Kasumi-1 (cell line): Measurements from ENCODE around the gene RP9.

Experiments
- DNase-seq, 2 experiments: peaks; one replicate each; lab custom pipeline; 2025; lab: John Stamatoyannopoulos, UW

Gene RP9

GRCh38 chr7:33109005-33109757, at the start of gene RP9:
RP9 (minus strand) TSS chr7:33109404; CDS start chr7:33109372, 32 bp downstream.
- DNase-seq = peak; percentile 88

- no peak for DNase-seq
Measured at GRCh38 chr7:33157781-33158180, 48.6 kb upstream of the RP9 start.

- no peak for DNase-seq
Measured at GRCh38 chr7:33157311-33157710, 48.1 kb upstream of the RP9 start.

- no peak for DNase-seq
Measured at GRCh38 chr7:33156441-33156840, 47.2 kb upstream of the RP9 start.

GRCh38 chr7:33155811-33156210, 46.6 kb upstream of the RP9 start:
- DNase-seq = no peak

GRCh38 chr7:33152087-33152486, 42.9 kb upstream of the RP9 start:
- DNase-seq = no peak

- DNase-seq = no peak
Measured at GRCh38 chr7:33145156-33145555, 36.0 kb upstream of the RP9 start.

- no peak for DNase-seq
Measured at GRCh38 chr7:33143996-33144718, 35.0 kb upstream of the RP9 start.

- DNase-seq = no peak
Measured at GRCh38 chr7:33142585-33142984, 33.4 kb upstream of the RP9 start.

GRCh38 chr7:33137103-33137502, 27.9 kb upstream of the RP9 start:
- DNase-seq = no peak

GRCh38 chr7:33130184-33130583, 21.0 kb upstream of the RP9 start:
- DNase-seq = no peak

- peak in 1 of 2 experiments; percentile 38 for DNase-seq
Measured at GRCh38 chr7:33129806-33130153, 20.6 kb upstream of the RP9 start.

GRCh38 chr7:33128990-33129805, 20.0 kb upstream of the RP9 start, which contains the start of gene BBS9:
BBS9 (plus strand) TSS chr7:33129564; CDS start chr7:33146253, 16,689 bp downstream.
- peak; percentile 98 to 99 for DNase-seq

GRCh38 chr7:33128631-33128989, 19.4 kb upstream of the RP9 start:
- DNase-seq = no peak

- DNase-seq = no peak
Measured at GRCh38 chr7:33127085-33127484, 17.9 kb upstream of the RP9 start.

- no peak for DNase-seq
Measured at GRCh38 chr7:33118383-33118782, 9.2 kb upstream of the RP9 start.

GRCh38 chr7:33114976-33115375, 5.8 kb upstream of the RP9 start:
- DNase-seq = no peak

GRCh38 chr7:33111614-33112013, 2.4 kb upstream of the RP9 start:
- DNase-seq = no peak

GRCh38 chr7:33109758-33110238, 594 bp upstream of the RP9 start:
- no peak for DNase-seq

- peak; percentile 72 to 76 for DNase-seq
Measured at GRCh38 chr7:33108554-33109004, 625 bp downstream of the RP9 start.

- DNase-seq = peak; percentile 44 to 63
Measured at GRCh38 chr7:33107136-33108066, 1.8 kb downstream of the RP9 start.
